ENCODE measurements around the gene PDZRN3.

The PDZRN3 gene

DNA sequence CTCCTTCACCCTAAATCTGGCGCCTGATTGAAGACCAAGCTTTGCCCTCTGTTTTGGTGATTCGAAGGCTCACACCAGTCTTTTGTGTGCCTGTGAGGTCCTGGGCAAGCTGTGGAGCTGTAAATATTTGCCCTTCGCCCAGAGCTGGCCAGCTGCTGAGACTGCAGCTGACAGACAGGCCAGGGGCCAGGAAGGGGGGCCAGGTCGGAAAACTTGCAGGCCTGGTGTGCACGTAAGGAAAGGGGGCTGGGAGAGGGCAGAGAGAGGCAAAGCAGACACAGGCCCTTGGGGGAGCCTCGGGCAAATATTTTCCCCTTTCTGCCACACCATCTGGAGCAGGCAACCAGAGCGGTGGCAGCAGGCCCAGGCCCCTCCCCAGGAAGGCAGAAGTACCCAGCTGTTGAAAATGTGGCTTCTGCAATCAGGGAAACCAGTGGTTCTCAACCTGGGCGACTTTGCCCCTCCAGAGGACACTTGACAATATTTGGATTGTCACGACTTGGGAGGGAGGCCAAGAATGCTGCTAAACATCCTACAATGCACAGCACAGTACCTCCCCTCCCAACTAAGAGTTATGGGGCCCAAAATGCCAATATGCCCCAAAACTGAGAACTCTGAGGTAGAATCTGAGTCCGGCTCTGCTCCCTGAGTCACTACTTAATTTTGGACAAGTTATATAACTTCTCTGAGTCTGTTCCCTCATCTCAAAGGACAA, 2.5 kb downstream of the PDZRN3 start:
- DNase-seq: peak; percentile 49

DNA sequence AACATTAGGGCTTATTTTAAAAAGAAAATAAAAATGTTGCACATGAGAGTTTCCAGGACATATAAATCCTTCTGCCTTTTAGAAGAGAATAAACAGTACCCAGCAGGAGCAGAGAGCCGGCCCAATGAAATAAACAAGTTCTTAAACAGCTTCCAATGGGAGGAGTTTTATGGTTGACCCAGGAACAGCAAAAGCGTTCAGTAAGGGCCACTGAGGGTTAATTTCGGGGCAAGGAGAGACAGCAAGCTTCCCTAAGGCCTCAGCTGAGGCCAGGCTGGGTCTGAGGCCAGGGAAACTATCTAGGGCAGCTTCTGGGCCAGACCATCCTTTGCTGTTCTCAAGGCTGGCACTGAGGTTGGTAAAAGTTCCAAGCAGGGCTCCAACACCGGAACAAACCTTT, 3.4 kb downstream of the PDZRN3 start:
- DNase-seq: no peak

DNA sequence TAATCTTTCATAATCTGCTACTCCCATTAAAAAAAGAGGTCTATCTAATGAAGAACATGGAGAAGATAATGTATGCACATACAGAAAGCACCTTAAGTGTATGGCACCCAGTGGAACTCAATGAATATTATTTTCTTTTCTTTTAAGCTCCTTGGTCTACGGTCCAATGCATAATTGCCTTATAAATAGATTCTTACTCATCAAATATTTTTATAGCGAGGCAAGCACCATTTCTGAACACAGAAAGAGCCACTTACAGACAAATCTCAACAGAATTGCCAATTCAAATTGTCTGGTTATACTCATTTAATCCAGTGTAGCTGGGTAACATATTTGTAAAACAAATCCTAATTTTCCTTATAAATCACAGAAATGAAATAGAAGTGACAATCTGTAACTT, 6.3 kb downstream of the PDZRN3 start:
- no peak for DNase-seq

DNA sequence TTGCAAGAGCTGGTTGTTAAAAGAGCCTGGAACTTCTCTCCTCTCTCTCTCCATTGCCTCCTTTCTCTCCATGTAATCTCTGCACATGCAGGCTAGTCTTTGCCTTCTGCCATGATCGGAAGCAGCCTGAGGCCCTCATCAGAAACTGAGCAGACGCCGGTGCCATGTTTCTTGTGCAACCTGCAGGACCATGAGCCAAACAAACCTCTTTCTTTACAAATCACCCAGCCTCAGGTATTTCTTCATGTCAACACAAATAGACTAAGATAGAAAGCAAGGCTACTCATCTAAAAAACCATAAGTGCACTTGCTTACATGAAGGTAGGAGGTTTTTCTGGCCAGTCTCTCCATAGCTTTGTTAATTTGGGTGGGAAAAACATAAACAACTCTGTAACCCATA, 8.7 kb downstream of the PDZRN3 start:
- DNase-seq: no peak

DNA sequence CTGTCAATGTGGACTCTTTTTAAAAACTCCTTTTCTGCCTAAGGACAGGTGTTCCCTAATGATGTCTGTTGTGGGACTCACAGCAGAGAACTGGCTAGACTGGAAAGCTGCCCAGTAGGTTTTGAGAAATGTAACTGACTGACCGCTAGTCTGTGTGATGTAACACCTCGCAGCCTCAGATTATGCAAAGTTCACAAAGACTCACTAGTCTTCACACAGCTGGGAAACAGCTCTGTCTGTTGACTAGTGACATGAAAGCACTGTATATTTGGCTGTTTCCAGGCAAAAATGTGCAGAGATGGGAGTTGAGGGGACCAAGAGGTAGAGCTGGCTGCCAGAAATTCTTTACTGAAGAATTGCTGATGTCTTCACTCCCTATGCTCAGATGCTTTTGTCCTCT, 10.3 kb downstream of the PDZRN3 start:
- DNase-seq: no peak

DNA sequence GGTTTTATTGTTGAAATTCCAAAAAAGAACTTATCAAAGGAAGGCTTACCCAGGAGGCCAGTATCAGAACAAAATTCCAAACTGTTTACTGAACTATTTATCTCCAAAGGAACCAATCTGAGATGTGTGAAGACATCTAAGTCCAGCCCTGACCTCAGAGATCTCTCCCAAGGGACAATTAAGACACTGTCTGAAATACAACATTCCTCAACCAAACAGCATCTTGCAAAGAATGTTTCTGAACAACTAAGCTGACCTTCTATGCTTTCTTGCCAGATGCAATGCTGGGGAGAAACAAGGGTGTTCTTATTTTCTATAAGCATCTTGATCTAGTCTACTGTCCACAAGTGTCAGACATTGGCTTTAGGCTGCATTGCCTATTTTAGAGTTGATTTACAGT, 13.6 kb downstream of the PDZRN3 start:
- no peak for DNase-seq

DNA sequence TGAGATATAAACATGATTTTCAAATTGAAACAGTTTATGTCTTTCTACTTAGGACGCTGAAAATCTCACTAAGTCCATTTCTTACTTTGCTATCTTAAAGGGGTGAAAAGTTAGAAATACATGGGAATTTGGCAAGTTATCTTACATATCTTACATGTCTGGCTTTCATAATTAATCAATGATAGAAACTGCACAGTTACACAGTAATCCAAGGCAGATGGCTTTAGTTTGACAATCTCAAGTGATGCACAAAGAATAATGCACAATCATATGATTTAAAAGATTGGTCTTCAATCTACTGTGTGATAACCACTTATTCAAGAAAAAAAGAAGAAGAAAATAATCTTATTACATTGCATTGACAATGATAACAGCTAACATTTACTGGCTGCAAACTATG, 14.2 kb downstream of the PDZRN3 start:
- no peak for DNase-seq

DNA sequence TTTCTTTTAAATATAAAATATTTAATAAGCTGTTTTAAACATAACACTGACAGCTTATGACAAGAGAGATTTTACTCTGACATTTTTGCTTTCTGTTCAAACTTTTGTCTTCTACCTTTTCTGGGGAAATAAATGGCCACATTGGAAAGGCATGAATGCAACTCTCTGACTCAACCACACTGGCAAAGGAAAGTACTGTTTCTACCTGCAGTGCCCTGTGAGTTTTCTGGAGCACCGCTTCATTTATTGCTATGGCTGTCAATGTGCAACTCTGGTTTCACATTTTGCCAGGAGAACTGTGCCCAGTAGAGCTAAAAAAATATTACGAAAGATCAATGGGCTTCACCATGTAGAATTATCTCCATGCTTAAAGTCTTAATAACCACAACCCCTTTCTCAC, 15.1 kb downstream of the PDZRN3 start:
- DNase-seq: no peak

DNA sequence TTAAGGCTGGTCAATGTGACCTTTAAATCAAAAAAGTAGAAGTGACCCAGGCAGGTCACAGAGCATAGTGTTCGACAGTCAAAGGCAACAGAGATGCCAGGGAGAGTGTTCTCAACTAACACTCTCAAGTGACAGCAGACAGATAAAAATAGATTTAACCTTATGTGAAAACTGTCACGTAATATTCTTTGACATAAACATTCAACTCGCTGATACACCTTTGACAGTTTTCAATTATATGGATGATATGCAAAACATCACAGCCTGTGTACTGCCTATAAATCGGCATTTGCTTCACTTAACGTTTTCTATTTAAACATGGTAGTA, 15.5 kb downstream of the PDZRN3 start:
- DNase-seq: no peak

DNA sequence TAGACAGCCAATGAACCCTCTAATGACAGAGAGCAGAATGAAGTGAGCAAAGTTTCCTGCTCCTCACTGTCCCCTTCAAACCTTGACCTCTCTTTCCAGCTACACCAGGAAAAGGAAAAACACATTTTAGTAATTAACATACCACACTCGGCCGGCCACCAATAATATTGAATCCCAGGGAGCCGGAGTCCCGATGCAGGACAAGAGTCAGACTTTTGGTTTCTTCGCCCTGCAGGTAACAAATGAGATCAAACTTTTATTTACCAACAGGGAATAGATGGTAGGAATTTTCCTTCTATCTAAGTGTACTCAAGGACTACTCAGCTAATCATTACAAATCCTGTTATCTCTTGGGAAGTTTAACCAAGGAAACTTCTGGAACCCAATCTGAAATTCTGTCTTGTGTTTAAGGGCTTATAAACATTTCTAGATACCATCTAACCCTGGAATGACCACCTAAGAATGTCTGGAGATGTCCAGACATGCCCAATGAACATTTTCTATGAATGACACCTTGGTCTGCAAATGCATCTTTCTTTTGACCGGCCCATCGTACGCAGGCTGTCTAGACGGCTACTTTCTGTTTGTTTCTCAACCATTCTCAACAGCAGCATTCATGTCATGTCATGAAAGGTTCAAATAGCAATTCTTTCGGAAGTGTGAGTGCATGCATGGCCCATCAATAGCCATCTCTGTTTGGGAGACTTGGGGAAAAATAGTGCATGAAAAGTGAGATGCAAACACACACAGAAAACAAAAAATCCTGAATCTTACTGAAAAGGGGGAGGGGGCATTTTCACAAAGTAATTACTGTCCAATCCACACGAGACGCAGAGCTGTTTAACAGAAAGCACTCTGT, 16.1 kb downstream of the PDZRN3 start:
- DNase-seq: no peak

DNA sequence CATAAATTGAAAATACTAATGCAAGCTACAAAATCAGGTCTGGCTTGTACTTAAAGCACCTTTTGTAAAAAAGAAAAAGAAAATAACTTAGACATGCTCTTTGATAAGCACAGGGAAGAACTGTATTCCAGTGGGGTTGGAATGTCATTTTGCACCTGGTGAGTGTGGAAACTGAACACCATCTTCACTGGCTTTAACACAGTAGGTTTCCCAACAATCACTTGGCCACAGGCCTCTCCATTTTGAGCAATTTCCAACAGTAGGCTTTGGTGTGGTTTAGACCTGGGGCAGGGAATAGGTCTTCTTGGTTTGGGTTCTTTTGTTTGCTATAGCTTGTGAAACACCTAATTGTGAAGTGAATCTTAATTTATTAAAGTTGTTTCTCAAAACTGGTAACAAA, 18.9 kb downstream of the PDZRN3 start:
- no peak for DNase-seq

DNA sequence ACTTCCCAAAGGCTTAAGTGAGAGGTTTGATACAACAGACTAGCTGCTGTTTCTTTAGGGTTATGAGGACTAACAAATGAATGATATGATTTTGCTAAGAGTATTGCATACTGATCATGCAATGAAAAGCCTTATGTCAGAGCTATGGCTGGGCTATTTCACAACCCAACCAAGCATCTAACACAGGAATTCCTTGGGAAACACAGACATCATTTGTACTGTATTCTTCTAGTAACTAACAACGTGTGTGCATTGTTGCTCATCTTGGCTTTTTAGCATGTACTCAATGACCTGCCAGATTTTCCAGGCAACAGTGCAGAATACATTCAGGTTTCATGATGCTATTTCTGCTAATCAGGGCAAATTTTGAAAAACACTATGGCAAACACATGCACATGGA, 19.3 kb downstream of the PDZRN3 start:
- no peak for DNase-seq

DNA sequence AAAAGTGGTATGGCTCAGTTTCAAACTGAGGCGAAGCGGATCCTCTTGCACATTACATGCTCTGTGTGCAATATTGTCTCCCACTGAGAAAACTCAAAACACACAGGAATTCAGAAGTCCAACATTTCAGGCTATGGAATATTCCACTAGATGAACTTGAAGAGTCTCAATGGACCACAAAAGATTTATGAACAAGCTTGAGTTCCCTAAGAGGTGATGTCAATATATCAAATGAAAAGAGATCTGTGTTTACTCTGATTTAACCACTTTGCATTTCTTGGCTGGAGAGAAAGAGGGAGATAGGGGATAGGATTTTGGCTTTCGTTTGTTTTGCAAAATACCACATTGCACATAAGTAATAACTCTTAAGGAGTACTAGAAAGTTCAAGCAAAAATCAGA, 20.3 kb downstream of the PDZRN3 start:
- no peak for DNase-seq

DNA sequence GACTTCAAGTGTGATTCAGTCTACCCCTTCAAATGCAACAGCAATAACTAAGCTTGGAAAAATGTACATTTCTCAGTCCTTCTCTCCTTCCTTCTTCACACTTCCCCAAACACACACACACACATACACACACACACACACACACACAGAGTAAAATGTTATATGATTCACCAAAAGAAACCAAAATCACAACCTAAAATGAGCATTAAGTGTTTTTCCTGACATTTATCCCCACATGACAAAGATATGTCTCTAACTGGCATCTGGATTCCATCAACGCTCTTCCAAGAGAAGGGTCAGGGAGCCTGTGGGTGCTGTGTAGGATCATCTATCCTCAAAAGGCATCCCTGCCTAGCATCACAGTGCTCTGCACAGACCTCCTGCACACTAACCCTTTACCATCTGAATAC, 21.0 kb downstream of the PDZRN3 start:
- no peak for DNase-seq

DNA sequence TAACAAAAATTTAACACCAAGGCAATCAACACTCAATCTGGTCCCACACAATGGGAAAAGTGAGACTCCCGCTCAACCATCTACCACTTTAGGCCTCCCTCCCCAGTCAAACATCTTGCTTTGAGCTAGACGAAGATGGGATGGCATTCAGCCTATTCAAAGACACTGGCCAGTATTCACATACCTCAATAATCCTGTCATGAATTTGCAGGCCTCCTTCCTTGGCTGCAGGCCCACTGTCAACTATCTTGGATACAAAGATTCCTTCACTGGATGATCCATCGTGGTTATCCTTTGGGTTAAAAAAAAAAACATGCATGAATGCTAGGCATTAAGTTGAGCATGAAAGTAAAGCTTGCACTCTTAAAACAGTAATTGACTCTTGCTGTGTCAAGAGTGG, 22.6 kb downstream of the PDZRN3 start:
- no peak for DNase-seq

DNA sequence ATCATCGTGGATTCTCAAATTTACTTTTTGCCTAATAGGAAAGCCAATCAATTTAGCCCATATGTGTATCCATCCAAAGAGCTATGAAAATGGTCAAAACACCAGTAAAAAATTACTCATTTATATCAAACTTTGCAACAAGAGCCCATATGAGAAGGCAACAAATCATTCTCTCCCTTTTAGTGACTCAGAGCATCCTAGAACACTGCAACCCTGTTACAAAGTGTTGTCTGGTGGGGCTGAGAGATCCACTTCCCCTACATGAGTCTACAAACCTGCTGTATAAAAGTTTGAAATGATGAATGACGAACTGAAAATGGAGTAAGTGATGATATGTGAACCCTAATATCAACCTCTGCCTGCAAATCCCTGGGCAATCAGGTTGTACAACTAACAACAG, 23.3 kb downstream of the PDZRN3 start:
- no peak for DNase-seq

DNA sequence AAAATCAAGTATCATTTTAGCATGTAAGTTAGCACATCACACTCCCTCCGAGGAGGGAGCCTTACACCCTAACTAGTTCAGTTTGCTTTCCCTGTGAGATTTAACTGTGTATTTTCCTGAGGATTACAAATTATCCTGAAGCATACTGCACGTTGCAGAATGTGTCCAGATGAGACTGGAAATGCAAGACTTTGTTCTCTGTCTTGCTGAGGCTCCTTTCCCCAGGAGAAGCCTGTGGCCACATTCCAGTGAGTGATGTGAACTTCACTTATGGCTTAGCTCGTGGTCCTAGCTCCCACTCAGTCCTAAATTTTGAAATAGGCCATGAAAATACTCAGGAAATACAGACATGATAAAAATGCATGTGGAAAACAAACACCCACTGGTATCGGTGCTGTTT, 23.7 kb downstream of the PDZRN3 start:
- DNase-seq: no peak

DNA sequence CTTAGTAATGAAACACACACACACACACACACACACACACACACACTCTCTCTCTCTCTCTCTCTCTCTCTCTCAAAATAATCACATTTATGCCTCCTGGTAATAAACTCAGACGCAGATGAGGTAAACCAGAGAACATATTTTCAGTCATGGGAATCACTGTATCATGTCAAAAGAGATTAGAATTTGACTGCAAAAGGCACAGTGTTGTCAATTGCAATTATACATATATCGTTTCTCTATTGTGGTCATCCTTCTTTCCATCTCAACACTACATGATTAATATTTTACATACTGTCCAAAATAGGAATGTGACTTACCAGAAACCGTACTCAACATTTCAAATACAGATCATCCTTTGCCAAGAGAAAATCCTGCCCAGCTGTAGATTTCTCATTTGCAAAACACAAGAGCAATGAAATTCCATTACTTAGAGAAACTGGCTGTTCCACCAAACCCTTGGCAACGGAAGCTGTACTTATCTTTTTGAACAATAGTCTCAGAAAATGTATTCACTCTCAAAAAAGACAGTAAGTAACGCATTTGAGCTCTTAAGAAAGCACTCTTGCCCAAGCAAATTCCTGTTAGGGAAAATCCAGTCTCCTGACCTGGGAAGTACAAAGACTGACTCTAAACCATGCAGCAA, 24.3 kb downstream of the PDZRN3 start:
- DNase-seq: no peak

DNA sequence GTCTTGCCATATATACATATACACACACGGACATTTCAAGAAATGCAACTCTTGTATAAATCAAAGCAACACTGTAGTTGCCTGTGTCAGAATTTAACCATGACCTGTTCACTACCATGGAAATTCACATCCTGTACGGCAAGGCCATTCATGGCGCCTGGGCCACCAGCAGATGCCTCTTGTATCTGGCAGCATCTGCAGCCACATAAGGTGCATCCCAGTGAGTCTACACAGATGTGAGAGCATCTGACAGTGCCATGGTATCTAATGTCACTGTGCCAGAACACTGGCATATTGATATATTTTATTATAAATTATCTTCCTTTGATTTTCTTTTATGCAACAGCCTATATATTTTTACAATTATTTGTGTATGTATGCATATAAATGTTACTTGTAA, 25.1 kb downstream of the PDZRN3 start:
- DNase-seq: no peak

DNA sequence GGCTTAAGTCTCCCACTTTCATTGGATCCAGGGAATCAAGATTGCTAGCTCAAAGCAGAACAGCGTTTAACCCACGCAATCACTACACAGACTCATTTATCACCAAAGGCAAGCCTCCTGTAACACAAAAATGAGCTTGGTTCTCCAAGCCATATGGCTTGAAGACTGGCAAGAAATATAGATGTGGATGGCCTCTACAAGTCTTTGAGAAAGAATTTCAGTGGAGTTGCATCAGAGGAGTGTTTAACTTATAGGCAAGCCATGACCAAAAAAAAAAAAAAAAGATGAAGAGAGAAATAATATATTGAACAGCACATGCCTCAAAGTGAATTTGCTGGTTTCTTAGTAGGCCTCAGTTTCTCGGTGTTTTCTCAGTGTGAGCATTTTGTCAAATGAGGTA, 27.3 kb downstream of the PDZRN3 start:
- DNase-seq: no peak

DNA sequence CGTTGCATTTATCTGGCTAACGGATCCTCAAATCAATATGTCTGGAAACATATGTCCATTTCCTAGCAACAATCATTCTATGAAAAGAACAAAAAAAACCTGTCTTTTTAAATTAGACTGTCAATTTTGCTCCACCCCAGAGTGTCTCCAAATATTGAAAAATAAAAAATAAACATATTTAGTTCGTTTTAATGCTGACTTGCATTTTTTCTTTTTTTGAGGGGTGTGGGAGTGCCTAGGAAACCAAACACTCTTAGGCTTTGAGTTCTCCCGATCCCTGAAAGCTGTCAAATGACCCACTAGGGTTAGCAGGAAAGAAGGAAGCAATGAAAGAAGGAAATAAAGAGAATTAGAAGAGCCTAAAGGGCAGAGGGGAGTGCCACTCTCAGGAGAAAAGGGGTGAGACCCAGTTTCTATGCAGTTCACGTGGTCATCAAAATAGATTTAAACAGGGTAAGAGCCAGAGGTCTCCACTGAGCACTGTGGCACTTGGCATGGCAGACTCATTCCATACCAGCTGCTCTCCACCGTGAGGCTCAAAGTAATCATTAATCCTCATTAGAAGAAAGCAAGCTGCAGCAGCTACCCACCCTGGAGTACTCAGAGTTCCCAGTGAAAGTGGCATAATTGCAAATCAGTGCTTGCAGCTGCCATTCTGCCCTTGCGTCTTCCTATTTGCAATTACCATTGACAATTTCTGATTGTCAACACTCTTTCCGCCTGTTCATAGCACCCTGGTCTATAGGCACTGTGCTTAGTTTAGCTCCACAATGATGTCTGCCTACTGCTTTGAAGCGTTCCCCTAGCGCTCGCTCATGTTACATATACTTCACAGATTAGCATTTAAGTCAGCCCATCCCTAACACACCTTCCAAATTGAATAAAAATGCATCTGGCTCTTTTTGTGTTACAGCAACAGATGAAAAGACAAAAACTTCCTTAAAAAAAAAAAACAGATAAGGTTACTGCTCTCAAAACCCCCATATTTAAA, 32.3 kb downstream of the PDZRN3 start:
- DNase-seq: no peak

DNA sequence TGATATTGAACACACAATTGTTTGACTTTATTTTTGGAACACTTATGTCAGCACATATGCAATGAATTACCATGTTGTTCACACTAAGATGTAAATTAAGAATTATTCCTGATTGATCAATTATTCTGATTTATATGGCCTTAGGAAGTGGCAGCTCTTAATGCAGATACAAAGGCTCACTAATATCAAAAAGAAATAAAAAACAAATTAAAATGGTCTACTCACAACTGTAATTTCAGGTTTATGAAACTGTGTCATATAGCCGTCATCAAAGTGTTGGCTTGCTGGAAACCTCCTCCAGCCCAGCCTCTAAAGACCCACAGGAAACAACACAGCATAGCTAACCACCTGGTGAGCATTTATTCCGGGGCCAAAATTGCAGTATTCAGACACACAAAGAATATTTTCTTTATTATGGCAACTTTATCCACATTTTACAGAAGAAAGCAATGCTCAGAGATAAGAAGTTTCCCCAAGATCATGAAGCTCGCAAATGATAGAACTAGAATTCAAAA, 33.4 kb downstream of the PDZRN3 start:
- DNase-seq: no peak

DNA sequence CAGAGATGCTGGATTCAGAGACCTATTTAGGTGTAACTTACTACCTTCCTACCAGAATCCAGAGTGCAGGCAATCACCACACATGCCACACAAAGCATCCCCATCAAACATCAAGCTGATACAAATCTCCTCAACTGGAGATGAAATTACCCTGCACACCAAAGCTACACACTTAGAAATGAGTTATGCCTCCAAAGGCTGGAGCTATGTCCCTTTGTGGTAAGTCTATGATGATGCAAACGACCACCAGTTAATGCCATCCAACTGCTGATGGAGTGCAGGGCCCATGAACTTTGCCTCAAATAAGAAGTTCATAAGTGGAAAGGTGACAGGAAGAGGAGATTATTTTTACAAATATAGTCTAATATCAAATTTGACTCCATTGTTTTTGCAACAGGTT, 38.1 kb downstream of the PDZRN3 start:
- no peak for DNase-seq

Data from NCI-H2171 (cell line).